ENCODE results near the gene CDCA7L. TPM values are rescaled to one million over a fixed set of nuclear protein-coding genes. Genes with fewer than 3 reads are reported as not detected.

The CDCA7L gene
- total and polyA plus RNA-seq, 2 of the 13 experiments (the other 11 are each of a cell fraction or from before 2014, with no cell fraction given), result 2.7 to 4.2 TPM

DNA sequence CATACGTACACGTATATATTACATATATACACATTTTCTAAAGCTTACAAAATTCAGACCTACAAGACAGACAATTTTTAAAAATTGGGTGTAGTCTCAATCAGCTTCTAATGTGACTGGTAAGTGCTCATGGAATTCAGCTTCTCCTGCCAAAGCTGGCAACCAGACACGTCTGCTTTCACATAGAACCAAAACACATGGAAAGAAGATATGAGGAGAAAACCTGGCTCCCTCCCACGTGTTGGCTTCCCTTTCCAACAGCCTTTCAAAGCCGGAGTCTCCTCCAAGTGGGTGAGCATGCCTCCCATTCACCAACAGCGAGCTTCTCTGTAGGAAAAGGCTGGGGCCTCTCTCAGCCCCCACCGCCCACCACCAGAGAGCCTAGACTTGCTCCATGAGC, 33.4 kb downstream of the CDCA7L start:
- 27% methylated on average over 7 of the region's 7 CpGs for WGBS (ENCODE audit: low lambda C conversion rate)
- intact Hi-C loops (cut with micrococcal nuclease; ENCODE audit: unreplicated experiment) (no loop called here), in situ Hi-C loops (cut with HindIII; ENCODE audit: extremely low pct_ligation_motif_present, low pct_unique_long_range_greater_than_20kb) (no loop called here)
- no peak overlapping the region for H3K27ac ChIP-seq (ENCODE audit: extremely low read length, insufficient read depth, low read length)
- H3K79me2 ChIP-seq (ENCODE audit: insufficient read depth, low read length), result no peaks in the 10 kb centered on the region
- BruUV-seq (replicated peaks), result no TSS peak
- no peak overlapping the region for H2AFZ ChIP-seq (ENCODE audit: low read length)
- CTCF ChIA-PET (ENCODE audit: low intra/inter-chr PET ratio, low total read pairs), result no interaction called here
- no peaks in the 10 kb centered on the region for H3K9me3 ChIP-seq (ENCODE audit: low read length)
- no peak overlapping the region for H3K4me3 ChIP-seq (replicated peaks in 1 of 3; ENCODE audit: insufficient read depth in 1 of 3, low read depth in 2 of 3, low read length in 3 of 3)
- ATAC-seq (no peak), FAIRE-seq (no peak), DNase-seq (ENCODE audit: low spot score) (no peak)
- POLR2A ChIA-PET, result no interaction called here
- peaks cover 2 to 14% of the 10 kb centered on the region in 2 experiments; a peak in 1 of 5 replicates for H3K27me3 ChIP-seq (ENCODE audit: control insufficient read depth in 1 of 2, insufficient read depth in 2 of 2, low read length in 2 of 2)
- TF ChIP-seq KDM5B (CRISPR knock-in tag; IDR thresholded peaks at IDR 0.05; ENCODE audit: borderline replicate concordance), result no peak
- TF ChIP-seq, protein P1, sequence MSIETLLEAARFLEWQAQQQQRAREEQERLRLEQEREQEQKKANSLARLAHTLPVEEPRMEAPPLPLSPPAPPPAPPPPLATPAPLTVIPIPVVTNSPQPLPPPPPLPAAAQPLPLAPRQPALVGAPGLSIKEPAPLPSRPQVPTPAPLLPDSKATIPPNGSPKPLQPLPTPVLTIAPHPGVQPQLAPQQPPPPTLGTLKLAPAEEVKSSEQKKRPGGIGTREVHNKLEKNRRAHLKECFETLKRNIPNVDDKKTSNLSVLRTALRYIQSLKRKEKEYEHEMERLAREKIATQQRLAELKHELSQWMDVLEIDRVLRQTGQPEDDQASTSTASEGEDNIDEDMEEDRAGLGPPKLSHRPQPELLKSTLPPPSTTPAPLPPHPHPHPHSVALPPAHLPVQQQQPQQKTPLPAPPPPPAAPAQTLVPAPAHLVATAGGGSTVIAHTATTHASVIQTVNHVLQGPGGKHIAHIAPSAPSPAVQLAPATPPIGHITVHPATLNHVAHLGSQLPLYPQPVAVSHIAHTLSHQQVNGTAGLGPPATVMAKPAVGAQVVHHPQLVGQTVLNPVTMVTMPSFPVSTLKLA (IDR thresholded peaks at IDR 0.05), result peak; percentile 63
- TF ChIP-seq ZNF34 (CRISPR knock-in tag; IDR thresholded peaks at IDR 0.05; ENCODE audit: borderline replicate concordance), result no peak
- no peak for TF ChIP-seq E2F1 (CRISPR knock-in tag; IDR thresholded peaks at IDR 0.05)
- TF ChIP-seq TARDBP (CRISPR knock-in tag; IDR thresholded peaks at IDR 0.05), result no peak
- no peaks in the 10 kb centered on the region for H4K20me1 ChIP-seq (ENCODE audit: insufficient read depth, low read length)
- H3K9ac ChIP-seq (ENCODE audit: insufficient read depth, low read depth, low read length), result no peak overlapping the region
- H3K4me2 ChIP-seq (ENCODE audit: low read depth, low read length), result no peak overlapping the region
- no peaks in the 10 kb centered on the region for H3K36me3 ChIP-seq (replicated peaks in 1 of 2; ENCODE audit: control insufficient read depth in 1 of 2, insufficient read depth in 2 of 2, low read length in 2 of 2)
- H3K4me1 ChIP-seq (ENCODE audit: insufficient read depth, low read length), result no peaks in the 10 kb centered on the region

- ChIA-PET POLR2A (no interaction called here), CTCF (ENCODE audit: low intra/inter-chr PET ratio, low total read pairs) (no interaction called here)
- ATAC-seq (no peak), DNase-seq (ENCODE audit: low spot score) (no peak), FAIRE-seq (no peak)
- Histone ChIP-seq H3K9ac (ENCODE audit: insufficient read depth, low read depth, low read length) (no peak overlapping the region), H4K20me1 (ENCODE audit: insufficient read depth, low read length) (no peaks in the 10 kb centered on the region), H3K27ac (ENCODE audit: extremely low read length, insufficient read depth, low read length) (no peak overlapping the region), H3K36me3 (replicated peaks in 1 of 2; ENCODE audit: control insufficient read depth in 1 of 2, insufficient read depth in 2 of 2, low read length in 2 of 2) (no peaks in the 10 kb centered on the region), H3K4me2 (ENCODE audit: low read depth, low read length) (no peak overlapping the region), H3K9me3 (ENCODE audit: low read length) (no peaks in the 10 kb centered on the region), H3K27me3 (ENCODE audit: control insufficient read depth in 1 of 2, insufficient read depth in 2 of 2, low read length in 2 of 2) (peaks cover 2 to 14% of the 10 kb centered on the region in 2 experiments; a peak in 1 of 5 replicates), H3K4me1 (ENCODE audit: insufficient read depth, low read length) (no peaks in the 10 kb centered on the region), H3K79me2 (ENCODE audit: insufficient read depth, low read length) (no peaks in the 10 kb centered on the region), H2AFZ (ENCODE audit: low read length) (no peak overlapping the region), H3K4me3 (replicated peaks in 1 of 3; ENCODE audit: insufficient read depth in 1 of 3, low read depth in 2 of 3, low read length in 3 of 3) (no peak overlapping the region)
- intact Hi-C loops (cut with micrococcal nuclease; ENCODE audit: unreplicated experiment), result no loop called here
- BruUV-seq (replicated peaks), result no TSS peak
- WGBS (ENCODE audit: low lambda C conversion rate), result 31% methylated on average over 8 of the region's 8 CpGs
- in situ Hi-C loops (cut with HindIII; ENCODE audit: extremely low pct_ligation_motif_present, low pct_unique_long_range_greater_than_20kb), result no loop called here
- TF ChIP-seq, protein P2, sequence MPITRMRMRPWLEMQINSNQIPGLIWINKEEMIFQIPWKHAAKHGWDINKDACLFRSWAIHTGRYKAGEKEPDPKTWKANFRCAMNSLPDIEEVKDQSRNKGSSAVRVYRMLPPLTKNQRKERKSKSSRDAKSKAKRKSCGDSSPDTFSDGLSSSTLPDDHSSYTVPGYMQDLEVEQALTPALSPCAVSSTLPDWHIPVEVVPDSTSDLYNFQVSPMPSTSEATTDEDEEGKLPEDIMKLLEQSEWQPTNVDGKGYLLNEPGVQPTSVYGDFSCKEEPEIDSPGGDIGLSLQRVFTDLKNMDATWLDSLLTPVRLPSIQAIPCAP (CRISPR knock-in tag; IDR thresholded peaks at IDR 0.05; ENCODE audit: low read depth), result no peak
- TF ChIP-seq TARDBP (CRISPR knock-in tag; IDR thresholded peaks at IDR 0.05) (no peak), YEATS2 (CRISPR knock-in tag; IDR thresholded peaks at IDR 0.05; ENCODE audit: borderline replicate concordance) (no peak), HOXA9 (CRISPR knock-in tag; IDR thresholded peaks at IDR 0.05; ENCODE audit: borderline replicate concordance) (no peak), ARNTL (CRISPR knock-in tag; IDR thresholded peaks at IDR 0.05) (no peak), ZNF816 (CRISPR knock-in tag; IDR thresholded peaks at IDR 0.05; ENCODE audit: borderline replicate concordance) (no peak)
Measured at GRCh38 chr7:21911341-21911875, 34.3 kb downstream of the CDCA7L start.
